HG03060 (cell line): ENCODE measurements around the gene RABGAP1.

ENCODE experiments used
- ATAC-seq: cut with Tn5 transposase; IDR thresholded peaks from one replicate; pipeline ENCODE4 v1.9.1; 2021; ENCODE audit warnings: low read depth, moderate number of reproducible peaks; ENCODE audit not compliant: unreplicated experiment

Gene RABGAP1

DNA sequence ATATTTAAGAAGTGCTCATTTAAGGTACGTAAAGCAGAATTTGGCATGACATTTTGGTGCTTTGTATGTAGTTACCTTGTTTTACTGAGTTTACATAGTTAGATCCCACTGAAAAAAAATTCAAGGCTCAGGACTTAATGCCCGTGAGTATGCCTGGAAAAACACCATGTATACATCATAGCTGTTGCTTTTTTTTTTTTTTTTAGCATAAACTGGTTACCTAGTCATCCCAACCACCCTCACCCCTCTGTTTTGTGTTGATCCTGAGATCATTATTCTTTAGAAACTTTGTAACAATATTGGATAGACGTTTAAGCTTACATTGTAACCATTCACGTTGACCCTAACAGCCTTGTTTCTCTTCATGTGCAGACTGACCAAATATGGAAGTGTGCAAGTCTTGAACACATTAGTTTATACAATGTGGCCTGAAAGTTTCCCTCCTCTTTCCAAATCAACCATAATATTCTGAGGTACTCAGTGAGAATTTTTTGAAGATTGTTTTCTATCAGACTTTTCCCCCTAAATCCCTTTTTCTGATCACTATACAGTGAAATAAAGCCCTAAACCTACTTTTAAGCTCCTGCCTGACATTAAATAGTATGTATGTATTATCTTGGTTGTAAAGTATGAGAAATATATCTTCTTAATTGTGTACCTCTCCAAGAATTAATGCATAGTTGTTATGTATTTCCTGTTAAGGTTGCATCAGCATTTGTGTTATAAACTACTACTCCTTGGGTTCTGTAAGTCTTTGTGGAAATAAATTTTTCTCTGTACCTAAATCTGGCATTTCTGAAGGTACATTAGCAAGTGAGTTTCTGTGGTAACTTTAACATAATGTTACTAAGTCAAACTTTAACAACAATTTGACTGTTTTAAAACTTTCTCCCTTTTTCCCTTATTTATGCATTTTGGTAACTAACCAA is 4.4 kb downstream of the RABGAP1 start:
- ATAC-seq, result no peak

DNA sequence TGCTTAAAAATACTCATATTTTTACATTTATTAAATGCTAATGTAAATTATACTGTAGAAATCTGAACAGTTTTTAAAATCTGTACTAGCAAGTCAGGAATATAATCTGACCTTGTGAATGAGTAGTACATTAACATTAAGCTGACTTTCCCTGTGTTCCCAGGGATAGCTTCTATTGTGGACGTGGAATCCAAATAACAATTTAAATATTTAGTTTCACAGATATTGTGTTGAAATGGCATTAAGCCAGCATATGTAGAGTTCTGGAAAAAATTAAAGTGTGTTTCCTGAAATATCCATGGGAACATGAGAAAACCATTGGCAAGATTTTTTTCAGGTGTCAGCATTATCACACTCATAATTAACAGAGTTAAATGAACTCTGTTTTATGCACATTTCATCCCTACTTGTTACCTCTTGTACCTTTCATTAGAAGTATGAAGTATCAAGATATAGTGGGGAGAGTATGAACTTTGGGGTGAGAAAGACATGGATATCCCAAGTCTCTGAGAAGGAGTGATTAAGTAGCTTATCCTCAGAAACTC is 5.7 kb downstream of the RABGAP1 start:
- no peak for ATAC-seq

- no peak for ATAC-seq
These were observed 7.5 kb downstream of the RABGAP1 start for GRCh38 chr9:122948313-122948712.

GRCh38 chr9:122949696-122950095 is 8.9 kb downstream of the RABGAP1 start:
- no peak for ATAC-seq

- no peak for ATAC-seq
These were observed 9.4 kb downstream of the RABGAP1 start for GRCh38 chr9:122950263-122950662.

GRCh38 chr9:122951056-122951455 is 10.2 kb downstream of the RABGAP1 start:
- ATAC-seq, result no peak

- no peak for ATAC-seq
These were observed 13.5 kb downstream of the RABGAP1 start for GRCh38 chr9:122954253-122954691.

- no peak for ATAC-seq
These were observed 15.1 kb downstream of the RABGAP1 start for GRCh38 chr9:122955961-122956360.

DNA sequence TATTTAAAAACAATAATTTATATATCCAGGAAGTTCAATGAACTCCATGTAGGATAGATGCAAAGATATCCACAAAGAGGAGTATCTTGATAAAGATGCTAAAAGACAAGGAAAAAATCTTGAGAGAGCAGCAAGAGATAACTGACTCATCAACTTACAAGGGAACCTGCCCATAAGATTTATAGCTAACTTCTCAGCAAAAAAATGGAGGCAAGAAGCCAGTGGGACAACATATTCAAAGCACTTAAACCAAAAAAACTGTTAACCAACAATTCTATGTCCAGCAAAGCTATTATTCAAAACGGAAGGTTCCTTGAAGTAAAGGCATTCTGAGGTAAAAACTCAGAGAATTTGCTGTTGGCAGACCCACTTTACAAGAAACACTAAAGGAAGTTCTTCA is 20.3 kb downstream of the RABGAP1 start:
- no peak for ATAC-seq

GRCh38 chr9:122975196-122975595 is 34.4 kb downstream of the RABGAP1 start:
- ATAC-seq, result no peak

DNA sequence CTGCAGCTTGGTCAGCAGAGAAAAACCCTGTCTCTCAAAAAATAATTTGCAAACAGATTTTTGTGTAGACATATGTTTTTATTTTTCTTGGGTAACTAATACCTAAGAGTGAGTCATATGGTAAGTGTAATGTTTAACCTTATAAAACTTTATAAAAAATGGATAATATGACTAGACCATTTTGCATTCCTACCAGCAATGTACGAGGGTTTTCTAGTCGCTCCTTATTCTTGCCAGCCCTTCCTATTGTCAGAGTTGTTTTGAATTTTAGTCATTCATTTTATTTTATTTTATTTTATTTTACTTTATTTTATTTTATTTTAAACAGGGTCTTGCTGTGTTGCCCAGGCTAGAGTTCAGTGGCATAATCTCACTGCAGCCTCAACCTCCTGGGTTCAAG is 37.8 kb downstream of the RABGAP1 start:
- no peak for ATAC-seq

DNA sequence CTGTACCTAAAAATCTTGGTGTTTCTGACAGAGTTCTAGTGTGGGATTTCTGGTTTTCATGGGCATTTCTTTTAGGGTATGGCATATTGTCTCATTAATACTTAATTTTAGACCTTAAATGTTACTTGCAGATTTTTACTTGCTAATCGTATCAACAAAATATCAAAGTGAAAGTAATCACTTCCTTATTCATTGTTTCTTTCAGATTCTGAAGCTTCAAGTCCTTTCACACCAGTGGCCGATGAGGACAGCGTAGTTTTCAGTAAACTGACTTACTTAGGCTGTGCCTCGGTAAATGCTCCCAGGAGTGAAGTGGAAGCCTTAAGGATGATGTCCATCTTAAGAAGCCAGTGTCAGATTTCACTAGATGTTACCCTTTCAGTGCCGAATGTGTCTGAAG is 45.2 kb downstream of the RABGAP1 start:
- ATAC-seq, result no peak

- ATAC-seq, result no peak
These were observed 47.3 kb downstream of the RABGAP1 start for GRCh38 chr9:122988141-122988540.

- ATAC-seq, result no peak
These were observed 48.3 kb downstream of the RABGAP1 start for GRCh38 chr9:122988920-122989621.

DNA sequence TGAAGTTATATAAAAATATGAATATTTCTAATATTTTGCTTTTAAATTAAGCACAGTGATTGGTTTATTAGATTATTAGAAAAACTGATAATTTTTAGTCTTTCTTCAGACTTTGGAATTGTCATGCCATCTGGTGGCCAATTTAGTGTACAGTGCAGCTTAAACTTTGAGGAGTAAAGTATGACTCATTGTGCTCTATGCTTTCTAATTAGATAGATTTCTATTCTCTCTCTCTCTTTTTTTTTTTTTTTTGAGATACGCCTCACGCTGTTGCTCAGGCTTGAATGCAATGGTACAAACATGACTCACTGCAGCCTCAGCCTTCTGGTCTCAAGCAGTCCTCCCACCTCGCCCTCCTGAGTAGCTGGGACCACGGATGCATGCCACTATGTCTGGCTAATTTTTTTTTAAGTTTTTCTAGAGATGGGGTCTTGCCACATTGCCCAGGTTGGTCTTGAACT is 50.6 kb downstream of the RABGAP1 start:
- ATAC-seq, result peak; percentile 66

DNA sequence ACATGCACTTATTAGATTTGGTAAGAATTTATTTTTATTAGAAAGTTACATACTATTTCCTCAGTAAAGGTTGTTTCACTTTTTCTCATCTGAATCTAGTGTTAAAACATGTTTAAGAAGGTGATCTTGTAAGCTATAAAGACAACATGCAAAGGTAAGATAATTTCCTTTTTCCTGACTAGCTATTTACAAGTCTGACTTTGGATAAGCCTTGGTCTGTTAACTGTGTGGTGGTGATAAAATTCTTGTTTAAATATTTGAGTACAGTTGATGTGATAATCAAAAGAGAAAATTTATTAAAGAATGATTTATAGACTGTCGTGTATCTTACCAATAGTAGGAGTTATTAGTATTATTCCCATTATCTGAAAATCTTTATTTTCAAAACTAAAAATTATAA is 55.8 kb downstream of the RABGAP1 start:
- no peak for ATAC-seq

DNA sequence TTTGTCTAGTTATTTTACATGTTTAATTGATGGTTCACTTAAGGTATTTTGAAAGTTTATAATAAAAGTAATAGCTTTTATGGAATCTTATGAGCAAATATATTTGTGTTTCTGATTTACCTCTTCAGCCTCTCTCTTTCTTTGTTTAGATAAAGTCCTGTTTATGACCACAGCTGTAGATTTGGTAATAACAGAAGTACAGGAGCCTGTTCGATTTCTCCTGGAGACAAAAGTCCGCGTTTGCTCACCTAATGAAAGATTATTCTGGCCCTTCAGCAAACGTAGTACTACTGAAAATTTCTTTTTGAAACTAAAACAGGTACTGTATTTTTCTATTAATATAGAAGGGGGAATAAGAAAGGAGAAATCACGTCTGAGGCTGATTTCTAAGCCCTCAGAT is 57.6 kb downstream of the RABGAP1 start:
- ATAC-seq, result no peak

DNA sequence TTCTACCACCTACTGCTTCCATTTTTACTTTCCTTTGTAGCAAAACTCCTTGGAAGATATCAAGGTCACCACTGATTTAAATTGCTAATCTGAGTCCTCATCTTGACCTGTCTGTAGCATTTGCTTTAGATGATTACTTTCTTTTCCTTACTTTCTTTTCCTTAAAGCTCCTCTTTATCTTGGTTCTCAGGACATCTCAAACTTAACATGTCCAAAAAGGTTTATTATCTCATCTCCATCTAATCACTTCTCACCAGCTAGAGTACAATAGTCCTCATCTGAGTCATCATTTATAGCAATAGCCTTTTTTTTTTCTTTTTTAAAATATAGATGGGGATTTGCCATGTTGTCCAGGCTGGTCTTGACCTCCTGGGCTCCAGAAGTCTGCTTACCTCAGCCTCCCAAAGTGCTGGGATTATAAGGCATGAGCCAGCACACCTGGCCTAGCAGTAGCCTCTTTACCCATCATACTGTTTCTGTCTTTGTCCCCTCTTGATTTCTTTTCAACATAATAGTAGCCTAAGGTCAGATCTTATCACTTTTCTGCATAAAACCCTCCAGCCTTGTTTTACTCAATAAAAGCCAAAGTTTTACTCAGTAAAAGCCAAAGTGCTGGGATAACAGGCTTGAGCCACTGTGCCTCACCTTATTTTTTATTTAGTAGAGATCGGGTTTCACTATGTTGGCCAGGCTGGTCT is 59.7 kb downstream of the RABGAP1 start:
- ATAC-seq, result no peak

- ATAC-seq, result no peak
These were observed 61.9 kb downstream of the RABGAP1 start for GRCh38 chr9:123002754-123003153.

DNA sequence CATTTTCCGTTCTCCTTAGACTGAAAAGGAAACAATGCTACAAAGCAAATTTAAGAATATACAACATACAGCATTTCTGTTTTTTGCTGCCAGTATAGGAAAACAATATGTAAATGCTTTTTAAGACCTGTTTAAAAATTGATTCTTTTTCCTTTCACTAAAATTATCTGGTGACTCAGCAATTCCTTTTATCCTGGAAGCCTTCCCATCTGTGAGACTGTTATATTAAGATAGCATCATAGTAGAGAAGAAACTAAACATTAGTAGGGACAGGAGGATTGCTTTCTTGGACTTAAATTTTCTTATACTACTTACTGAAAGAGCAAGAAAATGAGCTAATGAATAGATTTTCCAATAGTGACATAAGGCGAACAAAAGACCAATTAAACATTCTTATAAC is 62.6 kb downstream of the RABGAP1 start:
- no peak for ATAC-seq

- ATAC-seq, result no peak
These were observed 65.1 kb downstream of the RABGAP1 start for GRCh38 chr9:123005964-123006363.
